Ascending aorta (tissue), 2 donors: ENCODE results near the gene VPS9D1. TPM values are rescaled to one million over a fixed set of nuclear protein-coding genes. Genes with fewer than 3 reads are reported as not detected.
"Not testable (repeated sequence)": the region's sequence is repeated elsewhere in the genome, so short reads cannot be mapped to it uniquely, and the experiment has no call there.

Experiments used
- DNase-seq, 2 donors: peaks; one replicate each; pipeline ENCODE4 v3.0.0-alpha.2; 2019; ENCODE audit warnings: low spot score in 2 of 2
- H3K27ac ChIP-seq, 2 donors: fragments of 200-600 bp; sonication (generic); one replicate each; pipeline ENCODE4 v1.5.1; 2016 to 2017; ENCODE audit warnings: mild to moderate bottlenecking in 1 of 2
- H3K27me3 ChIP-seq: fragments of 200-600 bp; sonication (generic); one replicate; pipeline ENCODE4 v1.5.1; 2017
- H3K36me3 ChIP-seq, 2 donors: fragments of 200-600 bp; sonication (generic); one replicate each; pipeline ENCODE4 v1.5.1; 2016
- H3K4me1 ChIP-seq, 2 donors: fragments of 200-600 bp; sonication (generic); one replicate each; pipeline ENCODE4 v1.5.1; 2016 to 2017; ENCODE audit warnings: mild to moderate bottlenecking in 1 of 2
- H3K4me3 ChIP-seq, 2 donors: fragments of 200-600 bp; sonication (generic); one replicate each; pipeline ENCODE4 v1.5.1; 2016 to 2017; ENCODE audit warnings: mild to moderate bottlenecking in 1 of 2
- H3K9me3 ChIP-seq, 2 donors: fragments of 200-600 bp; sonication (generic); one replicate each; pipeline ENCODE4 v1.5.1; 2016
- intact Hi-C: fragments of 100-400 bp; cut with DNase I; formaldehyde crosslinking; loops from one replicate; pipeline ENCODE4 v1.15.1; 2023
- total RNA-seq: library from RNA; depleted of rRNA; stranded (reverse); fragments of >200 nt; gene quantifications from one replicate; pipeline ENCODE4 v1.1.0, GENCODE V29; 2016
- TF ChIP-seq, protein P1 (sequence below), 3 experiments: fragments of 200-600 bp in 2 of 3; fragments of 450-650 bp in 1 of 3; sonication (generic) in 2 of 3; IDR thresholded peaks; one replicate each; pipeline ENCODE4 v1.5.1; 2016 to 2019; ENCODE audit warnings: antibody characterized with exemption in 3 of 3, mild to moderate bottlenecking in 1 of 3, moderate library complexity in 1 of 3

VPS9D1 gene
- total RNA-seq, 1 donor from 2014 or later: 17.2 TPM

DNA sequence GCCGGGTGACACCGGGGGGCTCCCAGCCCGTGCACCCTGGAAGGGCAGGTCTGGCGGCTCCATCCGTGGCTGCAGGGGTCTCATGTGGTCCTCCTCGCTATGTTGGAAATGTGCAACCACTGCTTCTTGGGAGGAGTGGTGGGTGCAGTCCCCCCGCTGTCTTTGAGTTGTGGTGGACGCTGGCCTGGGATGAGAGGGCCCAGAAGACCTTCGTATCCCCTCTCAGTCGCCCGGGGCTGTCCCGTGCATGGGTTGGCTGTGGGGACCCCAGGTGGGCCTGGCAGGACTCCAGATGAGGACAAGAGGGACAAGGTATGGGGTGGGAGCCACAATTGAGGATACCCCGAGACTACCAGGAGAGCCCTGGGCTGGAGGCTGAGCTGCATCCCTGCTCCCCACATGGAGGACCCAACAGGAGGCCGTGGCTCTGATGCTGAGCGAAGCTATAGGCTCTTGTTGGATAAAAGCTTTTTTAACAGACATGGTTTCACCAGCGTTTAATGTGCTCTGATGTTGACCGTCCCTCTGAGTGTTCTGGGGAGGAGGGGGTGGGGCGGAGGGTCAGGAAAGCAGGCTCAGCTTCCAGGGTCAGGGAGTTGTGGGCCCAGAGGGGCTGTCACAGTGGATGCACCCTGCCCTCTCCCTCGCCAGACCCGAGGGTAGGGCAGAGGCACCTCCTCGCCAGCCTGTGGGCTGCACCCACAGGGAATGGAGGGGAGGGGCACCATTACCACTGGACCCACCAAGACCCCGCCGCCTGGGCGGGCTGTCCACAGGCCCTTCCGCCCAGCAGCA is 24.6 kb downstream of the VPS9D1 start:
- Histone ChIP-seq H3K27me3 (no peaks in the 10 kb centered on the region), H3K4me1 (peaks cover 6 to 13% of the 10 kb centered on the region in 2 donors), H3K36me3 (peaks cover 24 to 37% of the 10 kb centered on the region in 2 donors), H3K9me3 (no peaks in the 10 kb centered on the region), H3K4me3 (no peak overlapping the region), H3K27ac (no peak overlapping the region)
- TF ChIP-seq, protein P1, sequence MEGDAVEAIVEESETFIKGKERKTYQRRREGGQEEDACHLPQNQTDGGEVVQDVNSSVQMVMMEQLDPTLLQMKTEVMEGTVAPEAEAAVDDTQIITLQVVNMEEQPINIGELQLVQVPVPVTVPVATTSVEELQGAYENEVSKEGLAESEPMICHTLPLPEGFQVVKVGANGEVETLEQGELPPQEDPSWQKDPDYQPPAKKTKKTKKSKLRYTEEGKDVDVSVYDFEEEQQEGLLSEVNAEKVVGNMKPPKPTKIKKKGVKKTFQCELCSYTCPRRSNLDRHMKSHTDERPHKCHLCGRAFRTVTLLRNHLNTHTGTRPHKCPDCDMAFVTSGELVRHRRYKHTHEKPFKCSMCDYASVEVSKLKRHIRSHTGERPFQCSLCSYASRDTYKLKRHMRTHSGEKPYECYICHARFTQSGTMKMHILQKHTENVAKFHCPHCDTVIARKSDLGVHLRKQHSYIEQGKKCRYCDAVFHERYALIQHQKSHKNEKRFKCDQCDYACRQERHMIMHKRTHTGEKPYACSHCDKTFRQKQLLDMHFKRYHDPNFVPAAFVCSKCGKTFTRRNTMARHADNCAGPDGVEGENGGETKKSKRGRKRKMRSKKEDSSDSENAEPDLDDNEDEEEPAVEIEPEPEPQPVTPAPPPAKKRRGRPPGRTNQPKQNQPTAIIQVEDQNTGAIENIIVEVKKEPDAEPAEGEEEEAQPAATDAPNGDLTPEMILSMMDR (IDR thresholded peaks at IDR 0.05): no peak
- DNase-seq: no peak
- intact Hi-C loops: no loop called here

DNA sequence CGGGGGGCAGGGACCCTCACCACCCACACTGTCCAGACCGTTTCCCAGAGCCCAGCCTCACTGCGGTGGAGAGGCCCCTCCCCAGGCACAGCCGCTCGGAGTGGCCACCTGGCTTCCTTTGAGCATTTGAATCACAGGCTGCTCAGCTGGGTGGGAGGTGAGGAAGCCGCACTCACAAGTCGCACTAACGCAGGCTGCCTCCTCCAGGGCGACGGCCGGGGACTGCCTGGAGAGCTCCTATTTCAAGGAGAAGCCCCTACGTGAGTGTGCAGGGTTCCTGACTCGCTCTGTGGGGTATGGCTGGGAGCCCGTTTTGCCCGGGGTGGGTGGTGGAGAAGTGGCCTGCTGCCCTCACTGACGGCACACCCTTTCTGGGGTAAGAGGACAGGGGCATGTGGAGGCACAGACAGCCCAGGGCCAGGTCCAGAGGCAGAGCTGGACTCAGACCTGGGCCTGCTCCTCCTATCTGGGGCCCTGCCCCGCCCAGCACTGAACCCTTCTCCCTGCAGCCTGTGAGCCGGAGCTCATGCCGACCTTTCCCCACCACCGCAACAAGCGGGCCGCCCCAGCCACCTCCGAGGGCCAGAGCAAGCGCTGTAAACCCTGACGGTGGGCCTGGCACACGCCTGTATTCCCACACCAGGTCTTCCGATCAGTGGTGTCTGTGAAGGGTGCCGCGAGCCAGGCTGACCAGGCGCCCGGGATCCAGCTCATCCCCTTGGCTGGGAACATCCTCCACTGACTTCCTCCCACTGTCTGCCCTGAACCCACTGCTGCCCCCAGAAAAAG is 25.4 kb downstream of the VPS9D1 start:
- peaks cover 0 to 5% of the 10 kb centered on the region in 2 donors for H3K4me1 ChIP-seq
- no peak for DNase-seq
- H3K27ac ChIP-seq: no peak overlapping the region
- H3K9me3 ChIP-seq: no peaks in the 10 kb centered on the region
- intact Hi-C loops: no loop called here
- H3K36me3 ChIP-seq: peaks cover 28 to 41% of the 10 kb centered on the region in 2 donors
- no peaks in the 10 kb centered on the region for H3K27me3 ChIP-seq
- no peak overlapping the region for H3K4me3 ChIP-seq
- TF ChIP-seq, protein P1 (IDR thresholded peaks at IDR 0.05): no peak

GRCh38 chr16:89694784-89695085 is 26.0 kb downstream of the VPS9D1 start:
- H3K9me3 ChIP-seq, H3K4me3 ChIP-seq, H3K27ac ChIP-seq, H3K4me1 ChIP-seq, H3K27me3 ChIP-seq, DNase-seq, intact Hi-C loops: not testable (repeated sequence)
- peaks cover 28 to 41% of the 10 kb centered on the region in 2 donors for H3K36me3 ChIP-seq

DNA sequence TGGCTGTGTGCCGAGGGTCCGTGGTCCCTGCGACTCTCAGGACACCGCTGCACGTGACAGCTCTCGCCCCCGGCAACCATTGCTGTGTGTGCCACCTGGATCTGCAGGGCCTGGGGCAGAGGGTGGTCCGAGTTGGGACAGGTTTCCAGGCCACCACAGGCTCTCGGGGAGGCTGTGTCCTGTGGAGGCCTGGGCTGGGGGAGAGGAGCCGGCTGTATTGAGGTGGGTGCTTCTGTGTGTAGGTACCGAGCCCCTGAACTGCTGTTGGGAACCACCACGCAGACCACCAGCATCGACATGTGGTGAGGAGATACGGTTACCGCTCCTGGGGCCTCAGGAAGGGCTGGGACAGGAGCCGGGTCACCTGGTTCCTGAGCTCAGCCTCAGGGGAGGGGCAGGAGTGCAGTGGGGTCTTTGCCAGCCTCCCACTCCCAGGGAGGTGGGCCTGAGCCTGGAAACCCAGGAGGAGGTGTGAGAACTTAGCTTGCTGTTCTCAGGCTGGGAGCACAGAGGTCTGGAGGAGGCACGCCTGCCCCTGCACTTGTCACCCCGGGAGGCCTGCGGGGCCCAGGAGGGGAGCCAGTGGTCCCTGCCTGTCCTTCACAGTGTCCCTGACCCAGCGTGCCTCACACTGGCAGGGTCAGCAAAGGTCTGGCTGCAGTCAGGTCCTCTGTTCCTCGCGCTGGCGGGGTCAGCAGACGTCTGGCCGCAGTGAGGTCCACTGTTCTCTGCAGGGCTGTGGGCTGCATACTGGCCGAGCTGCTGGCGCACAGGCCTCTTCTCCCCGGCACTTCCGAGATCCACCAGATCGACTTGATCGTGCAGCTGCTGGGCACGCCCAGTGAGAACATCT is 26.5 kb downstream of the VPS9D1 start:
- no peaks in the 10 kb centered on the region for H3K4me1 ChIP-seq
- no peak overlapping the region for H3K27ac ChIP-seq
- no peak overlapping the region for H3K4me3 ChIP-seq
- no peaks in the 10 kb centered on the region for H3K9me3 ChIP-seq
- no peak for DNase-seq
- no peaks in the 10 kb centered on the region for H3K27me3 ChIP-seq
- TF ChIP-seq, protein P1 (IDR thresholded peaks at IDR 0.05): no peak
- H3K36me3 ChIP-seq: peaks cover 28 to 41% of the 10 kb centered on the region in 2 donors
- intact Hi-C loops: no loop called here

GRCh38 chr16:89693289-89693731 is 27.4 kb downstream of the VPS9D1 start:
- Histone ChIP-seq H3K4me3 (no peak overlapping the region), H3K36me3 (peaks cover 28 to 41% of the 10 kb centered on the region in 2 donors), H3K27me3 (no peaks in the 10 kb centered on the region), H3K27ac (no peak overlapping the region), H3K9me3 (no peaks in the 10 kb centered on the region), H3K4me1 (no peaks in the 10 kb centered on the region)
- TF ChIP-seq, protein P1 (IDR thresholded peaks at IDR 0.05): no peak
- no peak for DNase-seq
- intact Hi-C loops: no loop called here
